OCI-LY7 (cell line): ENCODE data around the gene PGAP1. TPM values are rescaled to one million over a fixed set of nuclear protein-coding genes. Genes with fewer than 3 reads are reported as not detected.

Source experiments
- BruUV-seq: library from RNA; stranded (reverse); fragments of 400-500 nt; replicated peaks from 2 replicates; lab custom pipeline; 2021; lab: Mats Ljungman, UMichigan
- CTCF ChIA-PET: fragments of 300-600 bp; sonication (Branson Sonifier 250); formaldehyde crosslinking; loops from one replicate; lab custom pipeline; 2022; ENCODE audit warnings: antibody characterized with exemption; ENCODE audit not compliant: unreplicated experiment; lab: Charles Lee
- POLR2A ChIA-PET: fragments of 300-600 bp; sonication (Branson Sonifier 250); formaldehyde crosslinking; loops from one replicate; lab custom pipeline; 2022; ENCODE audit warnings: antibody characterized with exemption; lab: Charles Lee
- DNase-seq: peaks from one replicate; pipeline ENCODE4 v3.0.0-alpha.2; 2015; ENCODE audit warnings: low spot score
- H2AFZ ChIP-seq: fragments of 200-600 bp; sonication (generic), shearing (Covaris generic); 2 replicates; pipeline ENCODE4 v1.6.1; 2014; ENCODE audit warnings: mild to moderate bottlenecking, antibody characterized with exemption, low read length, moderate library complexity
- H3K27ac ChIP-seq: fragments of 200-600 bp; sonication (generic); 2 replicates; pipeline ENCODE4 v1.5.1; 2014; ENCODE audit warnings: mixed run types, low read depth, mild to moderate bottlenecking, moderate library complexity, low read length, inconsistent platforms; ENCODE audit not compliant: poor library complexity, severe bottlenecking
- H3K36me3 ChIP-seq: fragments of 200-600 bp; sonication (generic); 2 replicates; pipeline ENCODE4 v1.6.1; 2014; ENCODE audit warnings: mild to moderate bottlenecking, antibody characterized with exemption, low read length, moderate library complexity, mixed read lengths; ENCODE audit not compliant: insufficient read depth
- H3K4me1 ChIP-seq: fragments of 200-600 bp; sonication (generic); 2 replicates; pipeline ENCODE4 v1.5.1; 2014; ENCODE audit warnings: mild to moderate bottlenecking, low read length; ENCODE audit not compliant: insufficient read depth, poor library complexity, severe bottlenecking
- H3K4me2 ChIP-seq: fragments of 200-600 bp; sonication (generic); 2 replicates; pipeline ENCODE4 v1.6.1; 2014; ENCODE audit warnings: mild to moderate bottlenecking, low read length
- H3K4me3 ChIP-seq: fragments of 200-600 bp; sonication (generic); 2 replicates; pipeline ENCODE4 v1.5.1; 2014; ENCODE audit warnings: mild to moderate bottlenecking, low read depth, low read length; ENCODE audit not compliant: poor library complexity, severe bottlenecking
- H3K79me2 ChIP-seq: fragments of 200-600 bp; sonication (generic); 2 replicates; pipeline ENCODE4 v1.6.1; 2016; ENCODE audit warnings: low read depth, mild to moderate bottlenecking, low read length, moderate library complexity, mixed read lengths; ENCODE audit not compliant: insufficient read depth
- H3K9me2 ChIP-seq: fragments of 200-600 bp; sonication (generic); 2 replicates; pipeline ENCODE4 v1.6.1; 2016; ENCODE audit warnings: mild to moderate bottlenecking, low read length, mixed read lengths; ENCODE audit not compliant: insufficient read depth
- H3K9me3 ChIP-seq: fragments of 200-600 bp; sonication (generic); 2 replicates; pipeline ENCODE4 v1.6.1; 2014; ENCODE audit warnings: mild to moderate bottlenecking, mixed run types, low read length, mixed read lengths
- H4K20me1 ChIP-seq: fragments of 200-600 bp; sonication (generic); 2 replicates; pipeline ENCODE4 v1.6.1; 2014; ENCODE audit warnings: mild to moderate bottlenecking, antibody characterized with exemption, low read length, moderate library complexity, mixed read lengths; ENCODE audit not compliant: insufficient read depth
- CTCF ChIP-seq: fragments of 200-600 bp; sonication (generic); conservative IDR thresholded peaks from 2 replicates; pipeline ENCODE4 v1.5.1; 2014; ENCODE audit warnings: mild to moderate bottlenecking, antibody characterized with exemption, low read length, moderate library complexity, mixed read lengths
- EZH2phosphoT487 ChIP-seq: fragments of 200-600 bp; sonication (generic); IDR thresholded peaks from 2 replicates; pipeline ENCODE4 v1.6.1; 2018; ENCODE audit warnings: low read depth, borderline replicate concordance, mild to moderate bottlenecking, mixed run types, antibody characterized with exemption, low read length, moderate library complexity, mixed read lengths
- intact Hi-C: fragments of 100-400 bp; cut with micrococcal nuclease; formaldehyde crosslinking; loops from one replicate; pipeline ENCODE4 v1.10.0; 2022; ENCODE audit not compliant: unreplicated experiment
- total RNA-seq, 2 experiments: library from RNA; depleted of rRNA in 1 of 2; stranded (reverse); fragments of >200 nt in 1 of 2; shearing (Covaris generic) in 1 of 2; gene quantifications; 2 replicates each; pipeline ENCODE4 v1.2.3, GENCODE V29; 2014 to 2022

The PGAP1 gene
- total RNA-seq, 2 experiments from 2014 or later, result 0.54 to 1.9 TPM

GRCh38 chr2:196830701-196831100, 95.8 kb downstream of the PGAP1 start:
- ChIA-PET POLR2A (no interaction called here), CTCF (no interaction called here)
- TF ChIP-seq CTCF (no peak), EZH2phosphoT487 (no peak)
- Histone ChIP-seq H3K9me3 (no peaks in the 10 kb centered on the region), H3K9me2 (no peaks in the 10 kb centered on the region), H4K20me1 (no peaks in the 10 kb centered on the region), H3K79me2 (no peaks in the 10 kb centered on the region), H3K4me1 (no peaks in the 10 kb centered on the region), H2AFZ (no peak overlapping the region), H3K4me2 (no peak overlapping the region), H3K27ac (no peak overlapping the region), H3K36me3 (no peaks in the 10 kb centered on the region), H3K4me3 (no peak overlapping the region)
- intact Hi-C loops, result no loop called here
- no TSS peak for BruUV-seq
- no peak for DNase-seq

DNA sequence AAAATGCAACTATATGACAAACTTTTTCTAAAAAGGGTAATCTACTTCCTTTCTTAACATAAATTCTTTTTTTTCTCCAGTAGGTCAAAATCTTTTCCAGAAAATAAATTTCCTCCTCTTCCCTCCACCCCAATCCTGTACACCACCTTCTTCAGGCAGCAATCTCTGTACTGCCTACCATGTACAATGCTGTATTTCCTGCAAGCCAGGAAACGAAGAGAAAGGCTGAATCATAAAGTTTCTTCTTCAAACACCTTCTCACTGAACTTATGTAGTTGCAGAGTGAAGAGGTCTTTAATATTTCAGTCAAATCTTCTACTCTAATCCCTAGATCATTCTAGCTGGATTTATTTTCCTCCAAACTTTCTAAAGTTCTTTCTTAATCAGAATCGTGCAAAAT, 99.2 kb downstream of the PGAP1 start:
- Histone ChIP-seq H3K4me1 (no peaks in the 10 kb centered on the region), H2AFZ (no peak overlapping the region), H3K36me3 (no peaks in the 10 kb centered on the region), H3K4me3 (no peak overlapping the region), H3K27ac (no peak overlapping the region), H3K9me3 (no peaks in the 10 kb centered on the region), H3K4me2 (no peak overlapping the region), H3K9me2 (no peaks in the 10 kb centered on the region), H4K20me1 (no peaks in the 10 kb centered on the region), H3K79me2 (no peaks in the 10 kb centered on the region)
- DNase-seq, result no peak
- ChIA-PET POLR2A (interaction anchor here (0.6 kb wide), 1 partner anchor 1395 kb away, joined by 3 read pairs; no protein-coding TSS in a partner anchor), CTCF (no interaction called here)
- intact Hi-C loops, result no loop called here
- no TSS peak for BruUV-seq
- TF ChIP-seq CTCF, result no peak
- no peak for TF ChIP-seq EZH2phosphoT487

DNA sequence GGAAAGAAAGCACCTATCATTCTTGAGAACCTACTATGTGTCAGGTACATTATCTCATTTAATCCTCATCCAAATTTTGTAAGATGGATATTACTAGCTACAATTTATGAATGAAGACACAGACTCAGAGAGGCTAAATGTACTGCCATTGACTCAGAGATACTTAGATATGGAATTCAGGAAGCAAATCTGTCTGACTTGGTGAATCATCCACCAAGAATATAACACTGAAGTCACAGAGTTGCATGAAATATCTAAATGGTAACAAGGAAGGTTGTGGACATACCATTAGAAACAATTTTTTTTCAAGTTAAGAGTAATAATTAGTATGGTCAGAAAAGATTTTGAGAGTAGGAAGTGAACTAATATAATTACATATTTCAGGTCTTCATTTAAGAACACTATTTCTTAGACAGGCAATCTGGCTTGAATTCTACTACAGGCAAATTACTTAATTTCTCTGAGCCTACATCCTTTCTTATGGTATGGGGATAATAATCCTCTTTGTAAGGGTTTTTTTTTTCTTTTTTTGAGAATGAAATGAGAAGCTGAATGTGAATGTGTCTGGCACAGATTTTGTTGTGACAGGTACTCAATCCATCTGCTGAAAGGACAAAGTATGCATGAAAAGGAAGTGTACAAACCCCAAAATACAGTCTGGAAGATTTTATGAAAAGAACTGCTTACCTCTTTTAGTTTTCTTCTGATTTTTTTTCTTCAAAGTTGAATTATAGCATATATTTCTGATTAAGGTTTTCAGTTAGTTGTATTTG, 102.6 kb downstream of the PGAP1 start:
- Histone ChIP-seq H2AFZ (no peak overlapping the region), H3K79me2 (no peaks in the 10 kb centered on the region), H3K9me3 (no peaks in the 10 kb centered on the region), H4K20me1 (no peaks in the 10 kb centered on the region), H3K36me3 (no peaks in the 10 kb centered on the region), H3K9me2 (no peaks in the 10 kb centered on the region), H3K4me3 (no peak overlapping the region), H3K4me1 (no peaks in the 10 kb centered on the region), H3K4me2 (no peak overlapping the region), H3K27ac (no peak overlapping the region)
- no peak for DNase-seq
- BruUV-seq, result no TSS peak
- CTCF ChIA-PET, result no interaction called here
- intact Hi-C loops, result loop anchor here (2.0 kb wide), 1 partner anchor 13 kb away; no protein-coding TSS in a partner anchor
- no peak for TF ChIP-seq CTCF
- TF ChIP-seq EZH2phosphoT487, result no peak
- POLR2A ChIA-PET, result interaction anchor here (0.6 to 0.7 kb wide), 2 partner anchors 124 to 321 kb away, joined by 3 to 4 read pairs; no protein-coding TSS in a partner anchor
